Caki2 (cell line): Measurements from ENCODE around the gene PIP5KL1. TPM values are rescaled to one million over a fixed set of nuclear protein-coding genes. Genes with fewer than 3 reads are reported as not detected.
"Not testable (repeated sequence)": the region's sequence is repeated elsewhere in the genome, so short reads cannot be mapped to it uniquely, and the experiment has no call there.

Experiments
- DNase-seq: peaks from one replicate; pipeline ENCODE4 v3.0.0-alpha.2; 2015; ENCODE audit warnings: low read depth
- in situ Hi-C: cut with HindIII; loops from 2 replicates; pipeline ENCODE4 v1.10.0; 2016; ENCODE audit warnings: low sequenced_read_pairs, low pct_unique_long_range_greater_than_20kb, mixed read lengths
- total RNA-seq: library from RNA; depleted of rRNA; stranded (reverse); fragments of >200 nt; shearing (Covaris generic); gene quantifications from 2 replicates; pipeline ENCODE4 v1.2.3, GENCODE V29; 2014; ENCODE audit warnings: low replicate concordance

The PIP5KL1 gene
- total RNA-seq, 1 experiment from 2014 or later = 6.2 TPM

- in situ Hi-C loops = no loop called here
- DNase-seq = no peak
These were observed 44.9 kb downstream of the PIP5KL1 start for GRCh38 chr9:127885508-127886281.

DNA sequence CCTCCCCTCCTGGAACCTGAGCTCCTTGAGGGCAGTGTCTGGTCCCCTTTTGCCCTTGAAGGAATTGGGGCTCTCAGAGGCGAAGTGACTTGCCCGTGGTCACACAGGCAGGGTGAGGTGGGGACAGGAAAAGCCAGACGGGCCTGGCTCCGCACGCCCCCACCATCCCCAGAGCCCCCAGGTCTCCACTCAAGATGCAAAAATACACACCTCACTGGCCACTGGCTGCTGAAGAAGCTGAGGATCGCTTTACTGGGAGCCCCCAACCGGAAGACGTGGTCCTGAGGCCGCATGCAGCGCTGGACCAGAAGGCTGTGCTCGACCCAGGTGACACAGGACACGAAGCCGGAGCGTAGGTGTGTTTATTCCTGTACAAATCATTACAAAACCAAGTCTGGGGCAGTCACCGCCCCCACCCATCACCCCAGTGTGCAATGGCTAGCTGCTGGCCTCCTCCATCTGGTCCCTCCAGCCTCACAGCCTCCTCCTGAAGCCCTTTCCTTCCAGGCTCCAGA lies 45.5 kb downstream of the PIP5KL1 start:
- in situ Hi-C loops = no loop called here
- no peak for DNase-seq

DNA sequence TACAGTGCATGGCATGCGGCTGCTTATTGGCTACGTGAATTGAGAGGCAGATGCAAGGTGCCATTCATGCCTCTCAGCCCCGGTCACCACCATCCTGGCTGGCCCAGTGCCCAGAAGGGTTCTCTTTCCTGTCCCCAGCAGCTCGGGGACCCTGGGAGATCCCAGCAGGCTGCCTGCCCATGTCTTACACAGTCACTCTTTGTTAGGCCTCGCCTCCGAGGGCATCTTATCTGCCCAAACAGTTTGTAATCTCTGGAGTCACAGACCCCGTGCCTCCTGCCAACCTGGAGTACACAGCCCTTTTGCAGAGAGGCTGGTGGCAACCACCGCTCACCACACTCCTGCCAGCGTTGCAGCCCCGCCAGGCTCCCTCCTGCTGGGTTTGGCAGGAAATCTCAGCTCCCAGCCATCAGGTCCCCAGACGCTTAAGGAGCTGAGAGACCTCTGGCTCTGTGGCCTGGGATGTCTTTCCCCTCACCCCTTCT lies 46.1 kb downstream of the PIP5KL1 start:
- in situ Hi-C loops = no loop called here
- no peak for DNase-seq

DNA sequence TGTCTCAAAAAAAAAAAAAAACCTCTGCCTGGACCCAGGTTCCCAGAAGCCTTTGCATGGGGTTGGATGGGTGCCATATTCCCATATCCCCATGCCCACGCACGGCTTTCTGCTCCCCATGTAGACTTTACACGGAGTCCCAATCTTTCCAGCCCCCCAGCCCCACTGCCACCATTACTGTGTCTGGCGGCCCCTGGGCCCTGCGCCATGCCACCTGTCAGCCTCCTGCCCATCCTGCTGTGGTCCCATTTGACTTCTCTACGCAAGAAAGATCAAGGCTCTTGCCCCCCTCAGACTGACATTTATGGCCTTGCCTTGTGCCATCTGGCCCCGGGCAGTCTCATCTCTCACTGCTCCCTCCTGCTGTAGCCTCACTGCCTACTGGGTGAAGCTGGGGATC lies 46.6 kb downstream of the PIP5KL1 start:
- in situ Hi-C loops = no loop called here
- DNase-seq = no peak

- in situ Hi-C loops, DNase-seq: not testable (repeated sequence)
These were observed 48.9 kb downstream of the PIP5KL1 start for GRCh38 chr9:127881715-127882114.

GRCh38 chr9:127880143-127880542 lies 50.4 kb downstream of the PIP5KL1 start:
- DNase-seq = no peak
- in situ Hi-C loops = no loop called here

DNA sequence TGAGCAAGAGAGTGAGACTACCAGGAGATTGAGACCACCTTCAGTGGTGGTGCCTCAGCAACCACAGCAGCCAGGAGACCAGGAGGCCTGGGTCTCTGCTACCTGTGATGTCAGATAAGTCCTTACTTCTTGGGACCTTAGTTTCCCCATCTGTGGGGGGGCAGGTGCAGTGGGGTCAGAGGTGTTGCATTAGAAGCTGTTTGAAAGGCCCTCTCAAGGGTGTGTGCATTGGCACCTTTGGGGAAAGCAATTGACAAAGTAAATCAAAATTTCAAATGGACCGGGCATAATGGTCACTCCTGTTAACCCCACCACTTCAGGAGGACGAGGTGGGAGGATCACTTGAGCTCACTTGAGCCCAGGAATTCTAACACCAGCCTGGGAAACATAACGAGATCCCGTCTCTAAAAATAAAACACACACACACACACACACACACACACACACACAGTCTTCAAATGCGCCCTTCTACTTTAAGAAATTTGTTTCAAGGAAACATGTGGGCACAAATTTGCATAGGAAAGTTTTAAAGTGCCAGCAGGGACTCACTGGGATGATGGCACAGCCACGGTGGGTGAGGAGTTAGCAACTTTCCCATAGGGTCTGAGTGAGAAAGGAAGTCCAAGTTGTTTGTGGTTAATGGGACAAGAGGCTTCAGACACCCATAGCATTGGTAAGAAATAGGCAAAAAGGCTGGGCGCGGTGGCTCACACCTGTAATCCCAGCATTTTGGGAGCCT lies 51.8 kb downstream of the PIP5KL1 start:
- no peak for DNase-seq
- in situ Hi-C loops = no loop called here

GRCh38 chr9:127878001-127878651 lies 52.5 kb downstream of the PIP5KL1 start:
- in situ Hi-C loops = no loop called here
- no peak for DNase-seq

DNA sequence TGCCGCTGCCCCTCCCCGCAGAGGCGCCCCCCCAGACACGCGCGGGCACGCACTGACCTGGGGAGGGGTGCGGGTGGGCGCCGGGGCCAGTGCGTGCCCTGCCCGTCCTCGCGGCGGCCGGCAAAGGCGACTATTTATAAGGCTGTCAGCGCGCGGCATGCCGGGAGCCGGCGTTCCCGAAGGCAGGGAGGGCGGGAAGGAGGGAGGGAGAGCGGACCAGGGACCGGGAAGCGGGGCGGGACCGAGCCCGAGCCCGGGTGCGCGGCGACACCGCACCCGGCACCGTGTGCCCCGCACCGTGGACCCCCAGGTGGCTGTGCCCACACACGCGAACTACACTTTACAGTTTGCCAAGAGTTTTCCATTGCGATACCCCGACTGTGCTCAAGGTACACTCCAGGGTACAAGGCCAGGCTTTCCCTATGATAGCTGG lies 53.0 kb downstream of the PIP5KL1 start, which contains the start of gene AK1:
Gene AK1, minus strand, starts transcription at position 110 of the 433 bp plus-strand sequence. CDS start 3,058 bp downstream, outside the sequence.
- in situ Hi-C loops = no loop called here
- DNase-seq = no peak

DNA sequence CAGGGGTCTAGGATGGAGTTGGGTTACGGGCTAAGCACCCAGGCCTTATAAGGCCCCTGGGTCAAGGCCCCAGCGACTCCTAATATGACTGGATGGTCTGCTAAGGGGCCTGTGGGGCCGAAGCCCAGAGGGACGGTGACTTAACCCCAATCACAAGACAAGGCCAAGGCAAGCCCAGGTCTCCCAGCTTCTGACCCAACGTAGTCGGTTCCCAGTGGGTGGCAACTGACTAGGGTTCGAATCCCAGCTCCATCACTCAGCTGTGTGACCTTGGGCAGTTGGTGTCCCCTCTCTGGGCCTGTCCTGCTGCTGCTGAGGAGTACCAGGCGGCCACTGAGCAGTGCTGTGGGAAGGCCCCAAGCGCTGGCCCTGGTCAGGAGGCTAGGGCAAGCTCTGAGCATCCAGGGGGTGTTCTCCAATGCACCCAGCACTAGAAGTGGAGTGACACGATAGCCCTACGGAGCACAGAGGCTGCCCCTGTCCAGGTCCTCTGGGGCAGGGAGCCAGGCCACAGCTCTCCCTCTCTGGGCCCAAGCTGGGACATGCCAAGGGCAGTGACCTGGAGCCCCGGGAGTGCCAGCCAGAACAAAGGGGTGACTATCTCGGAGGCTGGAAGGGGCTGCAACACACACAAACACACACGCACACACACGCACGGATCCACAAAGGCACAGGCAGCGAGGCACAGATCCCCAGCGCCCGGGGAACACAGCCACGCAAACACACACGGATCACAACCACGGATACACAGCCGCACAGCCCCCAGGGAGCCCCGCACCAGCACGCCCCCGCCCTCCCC lies 53.6 kb downstream of the PIP5KL1 start:
- in situ Hi-C loops = no loop called here
- DNase-seq = no peak

- in situ Hi-C loops = no loop called here
- no peak for DNase-seq
These were observed 54.4 kb downstream of the PIP5KL1 start for GRCh38 chr9:127876026-127876763.

DNA sequence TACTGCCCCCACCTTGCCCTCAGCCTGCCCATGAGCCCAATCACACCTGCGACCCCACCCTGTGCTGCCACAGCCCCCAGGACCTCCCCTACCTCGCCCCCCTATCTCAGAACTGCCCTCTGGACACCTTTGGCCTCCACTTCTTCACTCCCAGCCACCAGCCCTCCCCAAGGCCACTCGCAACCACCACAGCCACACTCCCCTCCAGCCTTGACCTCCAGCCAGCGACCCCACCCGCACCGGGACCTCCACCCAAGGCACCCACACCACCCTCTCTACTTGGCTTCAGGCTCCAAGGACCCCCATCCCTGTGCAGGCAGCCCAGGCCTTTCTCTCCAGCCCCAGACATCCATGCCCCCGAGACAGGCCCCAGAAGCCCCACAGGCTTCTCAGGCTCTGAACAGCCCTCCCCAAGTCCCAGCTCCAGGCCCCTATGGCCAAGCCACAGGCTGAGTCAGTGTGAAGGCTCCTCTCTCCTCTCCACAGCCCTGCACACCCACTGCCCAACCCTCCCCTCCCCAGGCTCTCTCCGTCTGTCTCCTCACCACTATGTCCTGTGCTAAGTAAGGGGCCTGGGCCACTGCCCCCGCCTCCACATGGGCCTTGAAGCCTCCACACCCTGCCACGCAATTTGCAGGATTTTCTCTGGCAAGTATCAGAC lies 55.1 kb downstream of the PIP5KL1 start:
- in situ Hi-C loops = no loop called here
- DNase-seq = no peak

GRCh38 chr9:127874301-127875221 lies 56.0 kb downstream of the PIP5KL1 start:
- no peak for DNase-seq
- in situ Hi-C loops = no loop called here

DNA sequence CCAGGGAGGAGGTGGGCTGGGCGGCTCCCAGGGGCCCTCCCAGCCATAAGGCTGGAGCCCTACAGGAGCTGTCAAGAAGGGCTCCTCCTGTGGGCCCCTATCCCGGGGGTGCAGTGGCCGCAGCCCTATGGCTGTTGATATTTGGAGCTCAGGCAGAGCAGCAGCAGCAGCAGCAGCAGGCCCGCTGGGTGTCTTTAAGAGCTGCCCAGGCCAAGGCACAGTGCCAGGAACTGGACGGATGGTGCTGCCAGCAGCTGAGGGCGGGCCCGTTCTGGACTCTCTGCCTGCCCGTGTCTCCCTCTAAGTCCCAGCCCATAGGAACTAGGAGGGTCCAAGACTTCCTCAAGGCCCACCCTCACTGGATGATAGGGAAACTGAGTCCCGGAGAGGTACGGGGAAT lies 56.7 kb downstream of the PIP5KL1 start:
- no peak for DNase-seq
- in situ Hi-C loops = no loop called here

DNA sequence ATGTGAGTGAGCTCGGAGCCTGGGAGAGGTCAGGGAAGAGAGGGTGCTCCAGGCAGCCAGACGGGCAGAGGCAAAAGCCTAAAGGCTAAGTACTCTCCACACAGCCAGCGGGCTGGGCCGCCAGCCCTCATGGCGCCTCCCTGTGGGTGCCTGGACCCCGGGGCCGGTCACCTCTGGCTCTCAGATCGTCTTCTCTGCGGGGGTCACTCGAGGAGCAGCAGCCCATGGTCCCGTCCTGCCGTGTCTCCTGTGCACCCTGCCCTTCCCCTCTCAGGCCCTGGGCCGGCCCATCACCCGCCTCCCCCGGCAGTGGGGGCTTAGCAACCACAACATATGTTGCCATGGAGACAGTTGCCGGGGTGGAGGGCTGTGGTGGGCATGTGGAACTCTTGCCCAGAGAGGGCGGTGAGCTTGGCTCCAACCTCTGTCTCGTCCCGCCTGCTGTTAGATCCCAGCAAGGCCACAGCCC lies 57.3 kb downstream of the PIP5KL1 start:
- in situ Hi-C loops = no loop called here
- DNase-seq = no peak
